Stimulated activated CD8-positive, alpha-beta memory T cell treated with anti-CD3 and anti-CD28 coated beads, Interleukin-7, amount 100 ng/mL, for 4 hours (primary cell): ENCODE results near the gene PPP1R14B.

Experiments used
- DNase-seq, 2 donors: peaks; one replicate each; pipeline ENCODE4 v3.0.0-alpha.2; 2020; ENCODE audit warnings: low read depth in 2 of 2

PPP1R14B gene

DNA sequence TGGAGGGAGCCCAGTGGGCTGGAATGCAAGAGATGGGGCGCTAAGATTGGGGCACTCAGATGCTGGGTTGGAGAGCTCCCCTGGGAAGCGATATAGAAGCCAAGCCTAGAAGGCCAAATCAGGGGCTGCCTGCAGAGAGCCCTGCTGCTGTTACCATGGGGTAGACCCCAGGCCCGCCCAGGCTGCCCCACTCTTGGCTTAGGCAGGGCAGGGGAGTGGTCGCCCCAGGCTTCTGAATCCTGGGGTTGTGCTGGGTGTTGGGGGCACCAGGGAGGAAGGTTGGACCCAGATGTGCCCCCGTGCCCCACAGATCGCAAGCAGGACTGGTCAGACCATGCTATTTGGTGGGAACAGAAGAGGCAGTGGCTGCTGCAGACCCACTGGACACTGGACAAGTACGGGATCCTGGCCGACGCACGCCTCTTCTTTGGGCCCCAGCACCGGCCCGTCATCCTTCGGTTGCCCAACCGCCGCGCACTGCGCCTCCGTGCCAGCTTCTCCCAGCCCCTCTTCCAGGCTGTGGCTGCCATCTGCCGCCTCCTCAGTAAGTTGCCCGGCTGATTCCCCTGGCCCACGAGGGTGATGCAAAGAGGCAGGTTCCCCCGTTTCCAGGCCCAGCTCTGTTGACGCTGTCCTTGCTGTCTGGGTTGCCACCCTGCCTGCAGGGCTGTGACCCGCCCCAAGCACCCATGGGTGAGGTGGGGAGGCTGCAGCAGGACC is 36.3 kb downstream of the PPP1R14B start:
- DNase-seq: no peak

DNA sequence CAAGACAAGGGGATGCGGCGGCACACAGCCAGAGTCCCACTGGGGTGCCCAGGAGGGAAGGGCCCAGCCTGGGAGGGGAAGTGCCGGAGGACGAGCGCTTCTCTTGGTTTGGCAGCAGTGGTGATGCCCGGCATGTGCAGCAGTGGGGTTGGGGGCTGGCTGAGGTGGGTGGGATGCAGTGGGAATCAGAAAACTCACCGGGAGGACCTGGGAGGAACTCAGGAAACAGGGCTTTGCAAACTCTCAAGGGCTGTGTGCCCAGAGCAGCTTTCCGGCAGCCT is 37.2 kb downstream of the PPP1R14B start:
- DNase-seq: no peak

- DNase-seq: no peak
These were observed 37.8 kb downstream of the PPP1R14B start for GRCh38 chr11:64208796-64209562.

GRCh38 chr11:64208086-64208795 is 38.5 kb downstream of the PPP1R14B start:
- DNase-seq: no peak

- DNase-seq: peak; percentile 83 to 84
These were observed 39.3 kb downstream of the PPP1R14B start for GRCh38 chr11:64207256-64208085.

DNA sequence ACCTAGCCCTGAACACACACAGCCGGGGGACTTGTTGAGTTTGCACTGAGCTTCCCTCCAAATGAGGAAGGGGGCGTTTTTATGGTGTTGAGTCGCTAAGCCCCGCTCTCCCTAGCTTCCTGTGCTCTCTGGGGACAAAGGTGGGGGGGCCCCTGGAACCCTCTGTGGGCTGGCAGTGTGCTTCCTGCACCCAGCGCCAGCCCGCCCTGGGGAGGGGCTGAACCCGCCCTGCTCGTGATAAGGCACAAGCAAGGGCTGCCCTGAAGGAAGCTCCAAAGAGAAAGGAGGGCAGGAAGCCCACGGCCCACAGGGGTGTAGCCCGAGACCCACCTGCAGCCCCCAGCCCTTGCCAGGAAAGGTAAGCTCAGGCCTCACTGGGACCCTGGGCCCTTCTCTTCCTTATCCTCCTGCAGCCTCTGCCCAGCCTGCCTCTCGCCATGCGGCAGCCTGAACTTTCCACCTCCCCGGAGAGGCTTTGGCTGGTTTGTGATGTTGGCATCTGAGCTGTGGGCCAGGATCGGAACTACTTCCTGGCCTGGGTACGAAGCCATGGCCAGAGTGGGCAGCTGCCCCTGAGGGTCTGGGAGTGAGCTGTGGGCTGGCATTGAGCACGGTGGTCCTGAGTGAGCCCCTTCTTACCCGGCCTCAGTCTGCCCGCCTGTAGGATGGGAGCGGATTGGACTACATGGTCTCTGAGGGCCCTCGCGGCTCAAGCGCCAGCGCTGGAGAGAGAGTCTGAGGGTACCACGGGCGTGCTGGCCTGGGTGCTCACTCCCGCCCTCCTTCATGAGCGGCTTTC is 40.1 kb downstream of the PPP1R14B start, which contains the start of gene FERMT3:
Gene FERMT3 (plus strand): TSS at position 265 of the 799 bp plus-strand sequence. CDS start 644 bp downstream, outside the sequence.
- peak in 1 of 2 donors; percentile 73 for DNase-seq

GRCh38 chr11:64204464-64204989 is 42.2 kb downstream of the PPP1R14B start:
- peak; percentile 67 to 69 for DNase-seq

DNA sequence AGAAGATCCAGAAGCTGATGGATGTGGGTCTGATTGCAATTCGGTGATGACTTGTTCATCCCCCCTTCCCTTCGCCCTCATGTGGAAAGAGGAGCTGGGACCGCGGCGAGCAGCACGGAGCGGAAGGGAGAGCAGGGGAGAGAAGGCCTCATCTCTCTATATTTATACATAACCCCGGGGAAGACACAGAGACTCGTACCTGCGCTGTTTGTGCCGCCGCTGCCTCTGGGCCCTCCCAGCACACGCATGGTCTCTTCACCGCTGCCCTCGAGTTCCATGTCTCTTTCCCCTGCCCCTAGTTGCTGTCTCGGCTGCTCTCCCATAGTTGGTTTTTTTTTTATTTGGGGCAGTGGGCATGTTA is 42.7 kb downstream of the PPP1R14B start:
- no peak for DNase-seq

- DNase-seq: no peak
These were observed 43.2 kb downstream of the PPP1R14B start for GRCh38 chr11:64203421-64204079.

GRCh38 chr11:64202992-64203391 is 43.8 kb downstream of the PPP1R14B start:
- no peak for DNase-seq

GRCh38 chr11:64201543-64201942 is 45.2 kb downstream of the PPP1R14B start:
- no peak for DNase-seq

GRCh38 chr11:64198511-64198910 is 48.2 kb downstream of the PPP1R14B start:
- DNase-seq: no peak

- DNase-seq: no peak
These were observed 50.1 kb downstream of the PPP1R14B start for GRCh38 chr11:64196626-64197025.
